Neuronal stem cell (in vitro differentiated cells): ENCODE measurements around the gene GTF3C1.

Source experiments
- DNase-seq: peaks from one replicate; pipeline ENCODE4 v3.0.0-alpha.2; 2013; ENCODE audit warnings: low spot score
- H2AFZ ChIP-seq: one replicate; pipeline ENCODE4 v1.6.1; 2013; ENCODE audit warnings: mild to moderate bottlenecking, low read length, inconsistent platforms
- H2AK5ac ChIP-seq: 2 replicates; pipeline ENCODE4 v1.6.1; 2013; ENCODE audit warnings: low read depth, mild to moderate bottlenecking, inconsistent platforms, low read length, moderate library complexity, mixed read lengths
- H2BK120ac ChIP-seq: 2 replicates; pipeline ENCODE4 v1.6.1; 2013; ENCODE audit warnings: low read depth, mild to moderate bottlenecking, inconsistent platforms, low read length, moderate library complexity, mixed read lengths
- H2BK12ac ChIP-seq: one replicate; pipeline ENCODE4 v1.6.1; 2013; ENCODE audit warnings: low read length, inconsistent platforms
- H2BK15ac ChIP-seq: 2 replicates; pipeline ENCODE4 v1.6.1; 2013; ENCODE audit warnings: mild to moderate bottlenecking, low read length, inconsistent platforms, mixed read lengths
- H2BK5ac ChIP-seq: one replicate; pipeline ENCODE4 v1.6.1; 2013; ENCODE audit warnings: inconsistent platforms, mild to moderate bottlenecking, low read length, moderate library complexity
- H3K14ac ChIP-seq: one replicate; pipeline ENCODE4 v1.6.1; 2013; ENCODE audit warnings: low read length, inconsistent platforms
- H3K18ac ChIP-seq: 2 replicates; pipeline ENCODE4 v1.6.1; 2013; ENCODE audit warnings: low read length, inconsistent platforms
- H3K23ac ChIP-seq: 2 replicates; pipeline ENCODE4 v1.6.1; 2013; ENCODE audit warnings: low read depth, mild to moderate bottlenecking, mixed read lengths, low read length, inconsistent platforms; ENCODE audit not compliant: poor library complexity
- H3K27ac ChIP-seq: replicated peaks from 3 replicates; pipeline ENCODE4 v1.5.1; 2013; ENCODE audit warnings: low read length, inconsistent platforms
- H3K27me3 ChIP-seq, 3 experiments: 2 replicates each; pipeline ENCODE4 v1.6.1; 2013; ENCODE audit warnings: low read length in 3 of 3, mild to moderate bottlenecking in 2 of 3, inconsistent platforms in 1 of 3, low read depth in 1 of 3, mixed read lengths in 1 of 3, moderate library complexity in 1 of 3; ENCODE audit not compliant: control insufficient read depth in 3 of 3, insufficient read depth in 3 of 3
- H3K36me3 ChIP-seq, 2 donors: replicated peaks in 1 of 2; 2 replicates each; pipeline ENCODE4 v1.6.1; 2013; ENCODE audit warnings: low read length in 2 of 2; ENCODE audit not compliant: control insufficient read depth in 2 of 2, insufficient read depth in 2 of 2
- H3K4ac ChIP-seq: 2 replicates; pipeline ENCODE4 v1.6.1; 2013; ENCODE audit warnings: inconsistent platforms, mild to moderate bottlenecking, low read length, moderate library complexity
- H3K4me1 ChIP-seq, 2 donors: 1 replicate in 1 of 2; 2 replicates in 1 of 2; pipeline ENCODE4 v1.6.1; 2013; ENCODE audit warnings: low read length in 2 of 2, low read depth in 1 of 2; ENCODE audit not compliant: control insufficient read depth in 2 of 2, insufficient read depth in 1 of 2
- H3K4me2 ChIP-seq: one replicate; pipeline ENCODE4 v1.6.1; 2013; ENCODE audit warnings: mild to moderate bottlenecking, low read length, inconsistent platforms; ENCODE audit not compliant: insufficient read depth, poor library complexity, severe bottlenecking
- H3K4me3 ChIP-seq, 2 donors: 2 replicates each; pipeline ENCODE4 v1.5.1; 2013; ENCODE audit warnings: low read length in 2 of 2, mild to moderate bottlenecking in 2 of 2, inconsistent platforms in 1 of 2, moderate library complexity in 1 of 2
- H3K79me1 ChIP-seq: one replicate; pipeline ENCODE4 v1.6.1; 2013; ENCODE audit warnings: low read depth, mild to moderate bottlenecking, inconsistent platforms, low read length, moderate library complexity
- H3K9ac ChIP-seq: one replicate; pipeline ENCODE4 v1.6.1; 2013; ENCODE audit warnings: mild to moderate bottlenecking, low read depth, low read length, inconsistent platforms; ENCODE audit not compliant: poor library complexity
- H3K9me3 ChIP-seq, 2 donors: replicated peaks in 1 of 2; 2 replicates each; pipeline versions ENCODE3 to v1.6.1; 2013; ENCODE audit warnings: low read length in 2 of 2, mild to moderate bottlenecking in 2 of 2, inconsistent platforms in 1 of 2, low read depth in 1 of 2, mixed read lengths in 1 of 2, moderate library complexity in 1 of 2; ENCODE audit not compliant: control insufficient read depth in 2 of 2, insufficient read depth in 1 of 2
- H4K8ac ChIP-seq: one replicate; pipeline ENCODE4 v1.6.1; 2013; ENCODE audit warnings: low read depth, mild to moderate bottlenecking, inconsistent platforms, low read length, moderate library complexity
- H4K91ac ChIP-seq: one replicate; pipeline ENCODE4 v1.6.1; 2013; ENCODE audit warnings: low read length, low read depth, mild to moderate bottlenecking, inconsistent platforms; ENCODE audit not compliant: poor library complexity
- WGBS, 2 donors: extraction: QIAGEN DNeasy Blood & Tissue Kit; methylation state at CpG; one replicate each; pipeline ENCODE4 v1.1.7; 2013; ENCODE audit warnings: missing lambda C conversion rate in 2 of 2, mixed read lengths in 1 of 2; ENCODE audit not compliant: insufficient read length in 2 of 2, insufficient replicate concordance in 1 of 2; ENCODE audit errors: extremely low coverage in 2 of 2; 5-methylcytosine and 5-hydroxymethylcytosine counted together

Gene GTF3C1

DNA sequence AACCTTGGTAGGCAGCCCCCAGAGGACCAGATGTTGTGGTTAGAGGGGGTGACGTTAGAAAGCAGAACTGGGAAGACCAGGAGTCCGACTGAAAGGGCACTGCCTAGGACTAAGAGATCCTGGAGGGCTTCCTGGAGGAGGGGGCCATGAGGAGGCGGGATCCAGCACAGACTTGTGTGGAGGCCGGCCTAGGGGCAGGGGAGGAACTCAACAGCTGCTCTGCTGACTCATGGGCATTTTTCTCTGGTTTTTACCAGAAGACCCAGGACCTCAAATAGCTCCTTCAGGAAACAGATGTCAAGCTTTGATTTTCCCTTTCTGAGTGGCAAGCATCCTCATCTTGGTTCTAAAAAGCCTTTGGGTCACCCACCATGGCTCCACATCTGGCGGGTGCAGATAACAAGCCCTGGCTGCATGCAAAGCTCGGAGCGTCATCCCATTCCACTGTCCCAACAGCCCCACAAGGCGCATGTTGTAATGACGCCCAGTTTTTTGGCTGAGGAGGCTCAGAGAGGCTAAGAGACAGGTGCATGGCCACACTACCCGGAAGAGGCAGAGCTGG, 118.7 kb downstream of the GTF3C1 start:
- no peak overlapping the region for H2BK12ac ChIP-seq
- H3K9me3 ChIP-seq, result no peaks in the 10 kb centered on the region
- no peak overlapping the region for H2BK5ac ChIP-seq
- no peaks in the 10 kb centered on the region for H3K4me1 ChIP-seq
- H3K18ac ChIP-seq, result no peak overlapping the region
- no peak overlapping the region for H3K14ac ChIP-seq
- no peak for DNase-seq
- no peak overlapping the region for H3K4me3 ChIP-seq
- no peak overlapping the region for H2BK15ac ChIP-seq
- no peak overlapping the region for H3K27ac ChIP-seq
- no peak overlapping the region for H2BK120ac ChIP-seq
- H3K4me2 ChIP-seq, result no peak overlapping the region
- H2AFZ ChIP-seq, result no peak overlapping the region
- H4K91ac ChIP-seq, result no peak overlapping the region
- no peaks in the 10 kb centered on the region for H3K79me1 ChIP-seq
- H4K8ac ChIP-seq, result no peak overlapping the region
- WGBS, 2 donors, result no CpG with 5 or more reads among the region's 10 CpGs
- H3K36me3 ChIP-seq, result no peaks in the 10 kb centered on the region
- H2AK5ac ChIP-seq, result no peak overlapping the region
- no peak overlapping the region for H3K23ac ChIP-seq
- no peaks in the 10 kb centered on the region for H3K27me3 ChIP-seq
- H3K4ac ChIP-seq, result no peak overlapping the region
- H3K9ac ChIP-seq, result no peak overlapping the region

DNA sequence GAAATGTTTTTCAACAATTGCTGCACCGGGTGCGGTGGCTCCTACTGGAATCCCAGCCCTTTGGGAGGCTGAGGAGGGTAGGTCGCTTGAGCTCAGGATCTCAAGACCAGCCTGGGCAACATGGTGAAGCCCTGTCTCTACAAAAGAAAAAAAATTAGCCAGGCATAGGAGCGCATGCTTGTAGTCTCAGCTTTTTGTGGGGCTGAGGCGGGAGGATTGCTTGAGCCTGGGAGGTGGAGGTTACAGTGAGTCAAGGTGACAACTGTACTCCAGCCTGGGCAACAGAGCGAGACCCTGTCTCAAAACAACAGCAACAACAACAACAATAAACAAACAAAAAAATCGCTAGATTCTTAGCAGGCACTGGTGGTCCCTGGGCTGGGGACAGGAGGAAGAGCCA, 119.2 kb downstream of the GTF3C1 start:
- Histone ChIP-seq H3K18ac (no peak overlapping the region), H3K4ac (no peak overlapping the region), H2BK120ac (no peak overlapping the region), H3K79me1 (no peaks in the 10 kb centered on the region), H3K9me3 (no peaks in the 10 kb centered on the region), H3K4me1 (no peaks in the 10 kb centered on the region), H3K9ac (no peak overlapping the region), H4K91ac (no peak overlapping the region), H3K23ac (no peak overlapping the region), H2AK5ac (no peak overlapping the region), H2BK15ac (no peak overlapping the region), H2BK12ac (no peak overlapping the region), H2AFZ (no peak overlapping the region), H2BK5ac (no peak overlapping the region), H3K36me3 (no peaks in the 10 kb centered on the region), H3K27ac (no peak overlapping the region), H3K14ac (no peak overlapping the region), H3K27me3 (no peaks in the 10 kb centered on the region), H4K8ac (no peak overlapping the region), H3K4me3 (no peak overlapping the region), H3K4me2 (no peak overlapping the region)
- DNase-seq, result no peak
- no CpG with 5 or more reads among the region's 7 CpGs for WGBS, 2 donors

DNA sequence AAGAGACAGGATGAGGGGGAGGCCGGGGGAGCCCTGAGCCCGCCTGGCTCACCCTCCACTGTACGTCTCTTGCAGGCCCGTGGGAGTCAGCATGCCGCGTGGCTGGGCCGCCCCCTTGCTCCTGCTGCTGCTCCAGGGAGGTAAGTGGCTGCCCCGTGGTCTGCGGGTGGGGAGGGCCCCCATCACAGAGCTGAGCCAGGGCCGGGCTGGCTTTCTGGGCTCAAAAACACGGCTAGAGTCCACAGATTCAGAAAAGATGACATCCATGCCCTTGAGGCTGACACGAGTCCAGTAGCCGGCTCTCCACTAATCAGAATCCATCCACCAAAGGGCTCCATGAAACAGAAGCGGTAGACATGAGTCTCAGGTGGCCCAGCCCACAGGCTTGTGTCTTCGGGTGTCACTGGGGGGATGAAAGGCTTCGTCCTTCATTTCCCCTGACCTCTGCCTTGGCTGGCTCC, 119.7 kb downstream of the GTF3C1 start:
- Histone ChIP-seq H3K27me3 (no peaks in the 10 kb centered on the region), H3K9ac (no peak overlapping the region), H2AK5ac (no peak overlapping the region), H3K4ac (no peak overlapping the region), H2BK120ac (no peak overlapping the region), H3K27ac (no peak overlapping the region), H3K4me1 (no peaks in the 10 kb centered on the region), H3K36me3 (no peaks in the 10 kb centered on the region), H2BK15ac (no peak overlapping the region), H4K91ac (no peak overlapping the region), H3K4me2 (no peak overlapping the region), H4K8ac (no peak overlapping the region), H3K18ac (peak overlapping the region; percentile 82), H3K23ac (peak overlapping the region; percentile 16), H2BK5ac (no peak overlapping the region), H3K9me3 (no peaks in the 10 kb centered on the region), H3K4me3 (no peak overlapping the region), H3K79me1 (no peaks in the 10 kb centered on the region), H3K14ac (no peak overlapping the region), H2BK12ac (no peak overlapping the region), H2AFZ (no peak overlapping the region)
- DNase-seq, result no peak
- no CpG with 5 or more reads among the region's 16 CpGs for WGBS, 2 donors

DNA sequence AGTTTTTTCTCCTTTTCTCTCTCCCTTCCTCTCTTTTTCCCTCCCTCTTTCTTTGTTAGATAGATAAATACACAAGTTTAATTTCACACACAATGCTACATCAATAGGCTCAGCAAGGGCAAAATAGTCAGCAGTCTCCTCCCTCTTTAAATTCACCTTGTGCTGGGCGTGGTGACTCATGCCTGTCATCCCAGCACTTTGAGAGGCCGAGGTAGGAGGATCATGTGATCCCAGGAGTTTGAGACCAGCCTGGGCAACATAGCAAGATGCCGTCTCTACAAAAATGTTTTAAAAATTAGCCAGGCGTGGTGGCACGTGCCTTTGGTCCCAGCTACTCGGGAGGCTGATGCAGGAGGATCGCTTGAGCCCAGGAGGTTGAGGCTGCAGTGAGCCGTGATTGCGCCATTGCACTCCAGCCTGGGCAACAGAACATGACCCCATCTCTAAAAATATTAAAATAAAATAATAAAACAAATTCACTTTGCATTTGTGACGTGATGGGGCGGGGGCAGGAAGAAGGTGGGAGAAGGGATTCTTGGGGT, 120.3 kb downstream of the GTF3C1 start:
- Histone ChIP-seq H3K4me2 (no peak overlapping the region), H2BK12ac (no peak overlapping the region), H3K9ac (no peak overlapping the region), H3K27ac (no peak overlapping the region), H2BK120ac (no peak overlapping the region), H2BK5ac (no peak overlapping the region), H4K8ac (no peak overlapping the region), H3K4me3 (no peak overlapping the region), H3K4me1 (no peaks in the 10 kb centered on the region), H3K27me3 (no peaks in the 10 kb centered on the region), H3K18ac (no peak overlapping the region), H2BK15ac (no peak overlapping the region), H2AK5ac (no peak overlapping the region), H3K23ac (no peak overlapping the region), H2AFZ (no peak overlapping the region), H3K36me3 (no peaks in the 10 kb centered on the region), H3K14ac (no peak overlapping the region), H3K79me1 (no peaks in the 10 kb centered on the region), H3K4ac (no peak overlapping the region), H3K9me3 (no peaks in the 10 kb centered on the region), H4K91ac (no peak overlapping the region)
- WGBS, 2 donors, result no CpG with 5 or more reads among the region's 11 CpGs
- no peak for DNase-seq
